KMS-11 (cell line): Measurements from ENCODE around the gene GMIP.
"Not testable (repeated sequence)": the region's sequence is repeated elsewhere in the genome, so short reads cannot be mapped to it uniquely, and the experiment has no call there.

ENCODE experiments used
- H2AFZ ChIP-seq: fragments of 200-600 bp; sonication (generic); 2 replicates; pipeline ENCODE4 v1.6.1; 2016; ENCODE audit warnings: antibody characterized with exemption, mixed run types, low read depth
- H3K27ac ChIP-seq: fragments of 200-600 bp; sonication (generic); 2 replicates; pipeline ENCODE4 v1.6.1; 2016; ENCODE audit warnings: mild to moderate bottlenecking, mixed run types
- H3K27me3 ChIP-seq: fragments of 200-600 bp; sonication (generic); 2 replicates; pipeline ENCODE4 v1.6.1; 2017; ENCODE audit warnings: mild to moderate bottlenecking, low read depth, mixed run types, moderate library complexity; ENCODE audit not compliant: insufficient read depth
- H3K36me3 ChIP-seq: fragments of 200-600 bp; sonication (generic); 2 replicates; pipeline ENCODE4 v1.6.1; 2017; ENCODE audit warnings: mild to moderate bottlenecking, mixed run types; ENCODE audit not compliant: insufficient read depth
- H3K4me1 ChIP-seq: fragments of 200-600 bp; sonication (generic); 2 replicates; pipeline ENCODE4 v1.6.1; 2016; ENCODE audit warnings: mild to moderate bottlenecking, low read depth, mixed run types; ENCODE audit not compliant: poor library complexity, severe bottlenecking
- H3K4me2 ChIP-seq: fragments of 200-600 bp; sonication (generic); 2 replicates; pipeline ENCODE4 v1.7.0; 2016; ENCODE audit warnings: mild to moderate bottlenecking, mixed run types
- H3K4me3 ChIP-seq: fragments of 200-600 bp; sonication (generic); IDR thresholded peaks from 2 replicates; pipeline ENCODE4 v1.6.1; 2017; ENCODE audit warnings: low read depth, low read length, mixed read lengths; ENCODE audit not compliant: insufficient read depth
- H3K79me2 ChIP-seq: fragments of 200-600 bp; sonication (generic); 2 replicates; pipeline ENCODE4 v1.6.1; 2016; ENCODE audit warnings: low read depth, mixed run types; ENCODE audit not compliant: insufficient read depth
- H3K9ac ChIP-seq: fragments of 200-600 bp; sonication (generic); 2 replicates; pipeline ENCODE4 v1.6.1; 2016; ENCODE audit warnings: mild to moderate bottlenecking, mixed run types
- H4K20me1 ChIP-seq: fragments of 200-600 bp; sonication (generic); 2 replicates; pipeline ENCODE4 v1.6.1; 2016; ENCODE audit warnings: mild to moderate bottlenecking, mixed run types; ENCODE audit not compliant: insufficient read depth
- TF ChIP-seq, protein P1 (sequence below): fragments of 200-600 bp; sonication (generic); conservative IDR thresholded peaks from 2 replicates; pipeline ENCODE4 v1.6.1; 2017; ENCODE audit warnings: low read depth, mild to moderate bottlenecking, antibody characterized with exemption, low read length, moderate library complexity, mixed read lengths

Gene GMIP

GRCh38 chr19:19610376-19611202, 32.9 kb downstream of the GMIP start:
- H4K20me1 ChIP-seq, result no peaks in the 10 kb centered on the region

DNA sequence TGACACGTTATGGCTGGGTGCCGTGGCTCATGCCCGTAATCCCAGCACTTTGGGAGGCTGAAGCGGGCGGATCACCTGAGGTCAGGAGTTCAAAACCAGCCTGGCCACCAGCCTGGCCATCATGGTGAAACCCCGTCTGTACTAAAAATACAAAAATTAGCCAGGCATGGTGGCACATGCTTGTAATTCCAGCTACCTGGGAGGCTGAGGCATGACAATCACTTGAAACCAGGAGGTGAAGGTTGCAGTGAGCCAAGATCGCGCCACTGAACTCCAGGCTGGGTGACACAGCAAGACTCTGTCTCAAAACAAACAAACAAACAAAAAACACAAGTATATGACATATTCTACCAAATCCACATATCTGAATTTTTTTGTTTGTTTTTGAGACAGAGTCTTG, 36.8 kb downstream of the GMIP start:
- not testable (repeated sequence) for H3K4me2 ChIP-seq, H3K9ac ChIP-seq, H3K36me3 ChIP-seq, H3K79me2 ChIP-seq, H2AFZ ChIP-seq, H3K4me1 ChIP-seq, H3K27me3 ChIP-seq, H3K4me3 ChIP-seq, H4K20me1 ChIP-seq, H3K27ac ChIP-seq

More at GRCh38 chr19:19610376-19611202, 32.9 kb downstream of the GMIP start:
- Histone ChIP-seq H2AFZ (no peak overlapping the region), H3K4me1 (no peaks in the 10 kb centered on the region), H3K4me3 (no peak overlapping the region), H3K27me3 (no peaks in the 10 kb centered on the region), H3K27ac (no peak overlapping the region), H3K36me3 (no peaks in the 10 kb centered on the region), H3K4me2 (no peak overlapping the region), H3K9ac (no peak overlapping the region), H3K79me2 (no peaks in the 10 kb centered on the region)
- TF ChIP-seq, protein P1, sequence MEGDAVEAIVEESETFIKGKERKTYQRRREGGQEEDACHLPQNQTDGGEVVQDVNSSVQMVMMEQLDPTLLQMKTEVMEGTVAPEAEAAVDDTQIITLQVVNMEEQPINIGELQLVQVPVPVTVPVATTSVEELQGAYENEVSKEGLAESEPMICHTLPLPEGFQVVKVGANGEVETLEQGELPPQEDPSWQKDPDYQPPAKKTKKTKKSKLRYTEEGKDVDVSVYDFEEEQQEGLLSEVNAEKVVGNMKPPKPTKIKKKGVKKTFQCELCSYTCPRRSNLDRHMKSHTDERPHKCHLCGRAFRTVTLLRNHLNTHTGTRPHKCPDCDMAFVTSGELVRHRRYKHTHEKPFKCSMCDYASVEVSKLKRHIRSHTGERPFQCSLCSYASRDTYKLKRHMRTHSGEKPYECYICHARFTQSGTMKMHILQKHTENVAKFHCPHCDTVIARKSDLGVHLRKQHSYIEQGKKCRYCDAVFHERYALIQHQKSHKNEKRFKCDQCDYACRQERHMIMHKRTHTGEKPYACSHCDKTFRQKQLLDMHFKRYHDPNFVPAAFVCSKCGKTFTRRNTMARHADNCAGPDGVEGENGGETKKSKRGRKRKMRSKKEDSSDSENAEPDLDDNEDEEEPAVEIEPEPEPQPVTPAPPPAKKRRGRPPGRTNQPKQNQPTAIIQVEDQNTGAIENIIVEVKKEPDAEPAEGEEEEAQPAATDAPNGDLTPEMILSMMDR, result no peak

DNA sequence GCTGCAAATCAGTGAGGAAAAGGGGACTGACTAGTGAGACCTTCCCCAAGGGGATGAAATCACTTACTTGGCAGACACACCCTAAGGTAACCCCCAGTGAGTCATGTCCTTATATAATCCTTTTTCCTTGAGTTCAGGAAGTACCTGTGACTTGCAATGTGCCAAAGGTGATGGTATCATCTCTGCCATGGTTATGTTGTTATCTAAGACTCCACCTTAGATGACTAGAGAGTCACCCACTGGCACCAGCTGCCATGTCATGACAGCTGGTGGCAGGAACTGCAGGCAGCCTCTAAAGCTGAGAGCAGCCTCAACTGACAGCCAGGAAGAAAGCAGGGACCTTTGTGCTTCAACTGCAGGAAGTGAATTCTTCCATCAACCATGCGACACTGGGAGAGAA, 37.4 kb downstream of the GMIP start:
- Histone ChIP-seq H3K4me3 (no peak overlapping the region), H3K36me3 (no peaks in the 10 kb centered on the region), H3K27me3 (no peaks in the 10 kb centered on the region), H3K27ac (no peak overlapping the region), H3K9ac (no peak overlapping the region), H3K4me2 (no peak overlapping the region), H3K4me1 (no peaks in the 10 kb centered on the region), H4K20me1 (no peaks in the 10 kb centered on the region), H3K79me2 (no peaks in the 10 kb centered on the region), H2AFZ (no peak overlapping the region)
- TF ChIP-seq, protein P1, result no peak

GRCh38 chr19:19602713-19603324, 40.6 kb downstream of the GMIP start:
- H3K27ac ChIP-seq, result no peak overlapping the region
- no peak overlapping the region for H3K9ac ChIP-seq
- H2AFZ ChIP-seq, result no peak overlapping the region
- H4K20me1 ChIP-seq, result no peaks in the 10 kb centered on the region
- TF ChIP-seq, protein P1, result no peak
- no peaks in the 10 kb centered on the region for H3K4me1 ChIP-seq
- H3K79me2 ChIP-seq, result no peaks in the 10 kb centered on the region
- H3K27me3 ChIP-seq, result no peaks in the 10 kb centered on the region
- no peaks in the 10 kb centered on the region for H3K36me3 ChIP-seq
- H3K4me3 ChIP-seq, result no peak overlapping the region
- no peak overlapping the region for H3K4me2 ChIP-seq
